Activated naive CD8-positive, alpha-beta T cell treated with anti-CD3 and anti-CD28 coated beads, Interleukin-2, amount 10 ng/mL, durations not matched to agents 7 days and 5 days (primary cell): ENCODE measurements around the gene MC1R. TPM values are rescaled to one million over a fixed set of nuclear protein-coding genes. Genes with fewer than 3 reads are reported as not detected.

Source experiments
- ATAC-seq: fragments of 150-1000 bp; cut with Tn5 transposase; one replicate; pipeline ENCODE4 v1.10.0; 2021; ENCODE audit warnings: low read depth, moderate library complexity
- POLR2A ChIA-PET: fragments of 350-600 bp; sonication (Branson Sonifier 250); formaldehyde crosslinking; loops from one replicate; lab custom pipeline; 2021; ENCODE audit warnings: antibody characterized with exemption; lab: Charles Lee
- DNase-seq: peaks from one replicate; pipeline ENCODE4 v3.0.0; 2021
- H3K27ac Mint-ChIP-seq: one replicate; pipeline ENCODE4 v1.8.0; 2022; ENCODE audit warnings: mild to moderate bottlenecking, mixed read lengths
- H3K27me3 Mint-ChIP-seq: one replicate; pipeline ENCODE4 v1.8.0; 2022; ENCODE audit warnings: mild to moderate bottlenecking, moderate library complexity, mixed read lengths
- H3K36me3 Mint-ChIP-seq: one replicate; pipeline ENCODE4 v1.8.0; 2021; ENCODE audit warnings: mild to moderate bottlenecking, mixed read lengths
- H3K4me1 Mint-ChIP-seq: one replicate; pipeline ENCODE4 v1.8.0; 2021; ENCODE audit warnings: mixed read lengths
- H3K4me3 Mint-ChIP-seq: one replicate; pipeline ENCODE4 v1.8.0; 2022; ENCODE audit warnings: mild to moderate bottlenecking, moderate library complexity, mixed read lengths
- H3K9me3 Mint-ChIP-seq: one replicate; pipeline ENCODE4 v1.8.0; 2021; ENCODE audit warnings: mixed read lengths
- total RNA-seq, 2 experiments: library from RNA; stranded (reverse); gene quantifications; one replicate each; pipeline ENCODE4 v1.2.3, GENCODE V29; 2021

MC1R gene
- total RNA-seq, 2 experiments from 2014 or later: 5.8 to 7.4 TPM

- H3K9me3 Mint-ChIP-seq: no peaks in the 10 kb centered on the region
- DNase-seq: no peak
- peaks cover 42% of the 10 kb centered on the region for H3K36me3 Mint-ChIP-seq
- POLR2A ChIA-PET: no interaction called here
- no peak overlapping the region for H3K4me3 Mint-ChIP-seq
- ATAC-seq: no peak
- H3K27me3 Mint-ChIP-seq: no peaks in the 10 kb centered on the region
- H3K27ac Mint-ChIP-seq: no peak overlapping the region
- H3K4me1 Mint-ChIP-seq: peaks cover 5% of the 10 kb centered on the region
These were observed 31.4 kb upstream of the MC1R start for GRCh38 chr16:89887243-89887642.

- Mint-ChIP-seq H3K27me3 (no peaks in the 10 kb centered on the region), H3K4me3 (no peak overlapping the region), H3K9me3 (no peaks in the 10 kb centered on the region), H3K36me3 (peaks cover 29% of the 10 kb centered on the region), H3K27ac (peak overlapping the region; percentile 38), H3K4me1 (peaks cover 5% of the 10 kb centered on the region)
- no peak for DNase-seq
- ATAC-seq: peak; percentile 70
- POLR2A ChIA-PET: no interaction called here
These were observed 28.5 kb upstream of the MC1R start for GRCh38 chr16:89890200-89890599.

- peaks cover 26% of the 10 kb centered on the region for H3K36me3 Mint-ChIP-seq
- H3K27ac Mint-ChIP-seq: no peak overlapping the region
- no peaks in the 10 kb centered on the region for H3K9me3 Mint-ChIP-seq
- H3K4me1 Mint-ChIP-seq: peaks cover 5% of the 10 kb centered on the region
- H3K4me3 Mint-ChIP-seq: no peak overlapping the region
- no peak for ATAC-seq
- no peaks in the 10 kb centered on the region for H3K27me3 Mint-ChIP-seq
- no peak for DNase-seq
- POLR2A ChIA-PET: no interaction called here
These were observed 27.6 kb upstream of the MC1R start for GRCh38 chr16:89890886-89891657.

- DNase-seq: no peak
- POLR2A ChIA-PET: no interaction called here
- Mint-ChIP-seq H3K27ac (no peak overlapping the region), H3K9me3 (no peaks in the 10 kb centered on the region), H3K4me1 (peaks cover 5% of the 10 kb centered on the region), H3K4me3 (no peak overlapping the region), H3K36me3 (peaks cover 20% of the 10 kb centered on the region), H3K27me3 (no peaks in the 10 kb centered on the region)
- ATAC-seq: no peak
These were observed 26.5 kb upstream of the MC1R start for GRCh38 chr16:89892055-89892630.

GRCh38 chr16:89892635-89893034 lies 26.0 kb upstream of the MC1R start:
- POLR2A ChIA-PET: no interaction called here
- ATAC-seq: no peak
- no peak overlapping the region for H3K4me3 Mint-ChIP-seq
- no peak overlapping the region for H3K27ac Mint-ChIP-seq
- peaks cover 5% of the 10 kb centered on the region for H3K4me1 Mint-ChIP-seq
- no peaks in the 10 kb centered on the region for H3K27me3 Mint-ChIP-seq
- no peak for DNase-seq
- H3K9me3 Mint-ChIP-seq: no peaks in the 10 kb centered on the region
- peaks cover 16% of the 10 kb centered on the region for H3K36me3 Mint-ChIP-seq

GRCh38 chr16:89893642-89894548 lies 24.8 kb upstream of the MC1R start:
- Mint-ChIP-seq H3K27me3 (no peaks in the 10 kb centered on the region), H3K27ac (no peak overlapping the region), H3K4me3 (no peak overlapping the region), H3K9me3 (no peaks in the 10 kb centered on the region), H3K4me1 (peaks cover 7% of the 10 kb centered on the region), H3K36me3 (peaks cover 12% of the 10 kb centered on the region)
- POLR2A ChIA-PET: no interaction called here
- ATAC-seq (no peak), DNase-seq (no peak)

- H3K4me3 Mint-ChIP-seq: no peak overlapping the region
- peaks cover 14% of the 10 kb centered on the region for H3K36me3 Mint-ChIP-seq
- no peaks in the 10 kb centered on the region for H3K9me3 Mint-ChIP-seq
- ATAC-seq (no peak), DNase-seq (no peak)
- peaks cover 2% of the 10 kb centered on the region for H3K4me1 Mint-ChIP-seq
- H3K27me3 Mint-ChIP-seq: no peaks in the 10 kb centered on the region
- no peak overlapping the region for H3K27ac Mint-ChIP-seq
- POLR2A ChIA-PET: no interaction called here
These were observed 23.0 kb upstream of the MC1R start for GRCh38 chr16:89895482-89896250.

GRCh38 chr16:89897204-89897603 lies 21.5 kb upstream of the MC1R start:
- Mint-ChIP-seq H3K27ac (no peak overlapping the region), H3K27me3 (no peaks in the 10 kb centered on the region), H3K4me1 (peaks cover 2% of the 10 kb centered on the region), H3K4me3 (no peak overlapping the region), H3K36me3 (peaks cover 5% of the 10 kb centered on the region), H3K9me3 (no peaks in the 10 kb centered on the region)
- no peak for DNase-seq
- POLR2A ChIA-PET: interaction anchor here (0.6 kb wide), 1 partner anchor 799 kb away, joined by 3 read pairs; no protein-coding TSS in a partner anchor
- ATAC-seq: no peak

- Mint-ChIP-seq H3K27me3 (no peaks in the 10 kb centered on the region), H3K4me3 (no peak overlapping the region), H3K4me1 (peaks cover 2% of the 10 kb centered on the region), H3K36me3 (peaks cover 5% of the 10 kb centered on the region), H3K27ac (no peak overlapping the region), H3K9me3 (no peaks in the 10 kb centered on the region)
- POLR2A ChIA-PET: no interaction called here
- ATAC-seq (no peak), DNase-seq (no peak)
These were observed 20.3 kb upstream of the MC1R start for GRCh38 chr16:89898201-89898967.

- H3K36me3 Mint-ChIP-seq: peaks cover 5% of the 10 kb centered on the region
- H3K27ac Mint-ChIP-seq: no peak overlapping the region
- POLR2A ChIA-PET: no interaction called here
- ATAC-seq (no peak), DNase-seq (no peak)
- no peak overlapping the region for H3K4me3 Mint-ChIP-seq
- no peaks in the 10 kb centered on the region for H3K9me3 Mint-ChIP-seq
- H3K4me1 Mint-ChIP-seq: peaks cover 2% of the 10 kb centered on the region
- no peaks in the 10 kb centered on the region for H3K27me3 Mint-ChIP-seq
These were observed 18.7 kb upstream of the MC1R start for GRCh38 chr16:89899879-89900481.

- Mint-ChIP-seq H3K4me1 (peaks cover 2% of the 10 kb centered on the region), H3K27me3 (no peaks in the 10 kb centered on the region), H3K36me3 (peaks cover 7% of the 10 kb centered on the region), H3K4me3 (no peak overlapping the region), H3K27ac (no peak overlapping the region), H3K9me3 (no peaks in the 10 kb centered on the region)
- POLR2A ChIA-PET: no interaction called here
- DNase-seq: no peak
- ATAC-seq: no peak
These were observed 17.8 kb upstream of the MC1R start for GRCh38 chr16:89900885-89901284.

GRCh38 chr16:89902980-89903379 lies 15.7 kb upstream of the MC1R start:
- no peaks in the 10 kb centered on the region for H3K27me3 Mint-ChIP-seq
- no peak overlapping the region for H3K27ac Mint-ChIP-seq
- POLR2A ChIA-PET: no interaction called here

More at GRCh38 chr16:89902980-89903379, 15.7 kb upstream of the MC1R start:
- Mint-ChIP-seq H3K9me3 (no peaks in the 10 kb centered on the region), H3K4me3 (no peak overlapping the region), H3K4me1 (peaks cover 2% of the 10 kb centered on the region), H3K36me3 (peaks cover 19% of the 10 kb centered on the region)
- DNase-seq (no peak), ATAC-seq (no peak)
